Inflammatory macrophage (primary cell): ENCODE results near the gene CCN2.
"Not testable (repeated sequence)": the region's sequence is repeated elsewhere in the genome, so short reads cannot be mapped to it uniquely, and the experiment has no call there.

Source experiments
- DNase-seq, 2 donors: peaks; one replicate each; pipeline ENCODE4 v3.0.0-alpha.2; 2020 to 2022

The CCN2 gene

GRCh38 chr6:131908787-131909186 is 42.4 kb downstream of the CCN2 start:
- not testable (repeated sequence) for DNase-seq

- DNase-seq, result not testable (repeated sequence)
These were observed 47.4 kb downstream of the CCN2 start for GRCh38 chr6:131903734-131904133.

- not testable (repeated sequence) for DNase-seq
These were observed 49.8 kb downstream of the CCN2 start for GRCh38 chr6:131901326-131901873.

- DNase-seq, result no peak
These were observed 50.9 kb downstream of the CCN2 start for GRCh38 chr6:131900231-131900630.

GRCh38 chr6:131898718-131899117 is 52.5 kb downstream of the CCN2 start:
- DNase-seq, result no peak
